Fibroblast of lung (primary cell): ENCODE data around the gene UBE3C.

ENCODE experiments used
- EZH2 ChIP-seq: IDR thresholded peaks from 2 replicates; pipeline ENCODE4 v1.5.1; 2012; ENCODE audit warnings: low read length, control low read depth, mild to moderate bottlenecking; ENCODE audit errors: missing control alignments
- TF ChIP-seq, protein P1 (sequence below), 2 donors: IDR thresholded peaks in 1 of 2; conservative IDR thresholded peaks in 1 of 2; 1 replicate in 1 of 2; 2 replicates in 1 of 2; pipeline ENCODE4 v1.5.1; 2011 to 2012; ENCODE audit warnings: low read length in 2 of 2, control low read depth in 1 of 2, inconsistent platforms in 1 of 2, low read depth in 1 of 2, mild to moderate bottlenecking in 1 of 2

DNA sequence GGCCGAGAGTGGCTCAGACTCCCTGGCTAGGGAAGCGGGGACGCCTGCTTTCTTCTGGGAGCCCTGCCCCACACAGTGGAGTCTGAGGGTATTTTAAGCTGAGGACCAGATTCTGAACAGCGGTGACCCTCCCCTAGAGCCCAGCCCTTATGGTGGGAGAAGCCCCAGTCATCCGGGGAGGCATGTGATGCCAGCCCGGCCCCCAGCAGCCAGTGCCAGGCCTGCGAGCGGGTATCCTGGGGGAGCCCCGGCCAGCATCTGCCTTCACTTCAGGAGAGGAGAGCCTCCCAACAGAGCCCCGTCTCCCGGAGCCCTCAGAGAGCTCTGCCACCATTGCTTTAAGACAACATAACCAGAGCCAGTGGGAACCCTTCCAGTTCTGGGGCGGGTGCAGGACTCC is 156.6 kb downstream of the UBE3C start:
- TF ChIP-seq, protein P1, sequence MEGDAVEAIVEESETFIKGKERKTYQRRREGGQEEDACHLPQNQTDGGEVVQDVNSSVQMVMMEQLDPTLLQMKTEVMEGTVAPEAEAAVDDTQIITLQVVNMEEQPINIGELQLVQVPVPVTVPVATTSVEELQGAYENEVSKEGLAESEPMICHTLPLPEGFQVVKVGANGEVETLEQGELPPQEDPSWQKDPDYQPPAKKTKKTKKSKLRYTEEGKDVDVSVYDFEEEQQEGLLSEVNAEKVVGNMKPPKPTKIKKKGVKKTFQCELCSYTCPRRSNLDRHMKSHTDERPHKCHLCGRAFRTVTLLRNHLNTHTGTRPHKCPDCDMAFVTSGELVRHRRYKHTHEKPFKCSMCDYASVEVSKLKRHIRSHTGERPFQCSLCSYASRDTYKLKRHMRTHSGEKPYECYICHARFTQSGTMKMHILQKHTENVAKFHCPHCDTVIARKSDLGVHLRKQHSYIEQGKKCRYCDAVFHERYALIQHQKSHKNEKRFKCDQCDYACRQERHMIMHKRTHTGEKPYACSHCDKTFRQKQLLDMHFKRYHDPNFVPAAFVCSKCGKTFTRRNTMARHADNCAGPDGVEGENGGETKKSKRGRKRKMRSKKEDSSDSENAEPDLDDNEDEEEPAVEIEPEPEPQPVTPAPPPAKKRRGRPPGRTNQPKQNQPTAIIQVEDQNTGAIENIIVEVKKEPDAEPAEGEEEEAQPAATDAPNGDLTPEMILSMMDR (conservative IDR thresholded peaks at IDR 0.05 in 1 of 2, IDR thresholded peaks at IDR 0.05 in 1 of 2; ENCODE audit: low read depth in 1 of 2, low read length in 2 of 2) = no peak
- TF ChIP-seq EZH2 = no peak
